Progenitor cell of endocrine pancreas (in vitro differentiated cells): ENCODE results near the gene ID1. TPM values are rescaled to one million over a fixed set of nuclear protein-coding genes. Genes with fewer than 3 reads are reported as not detected.

ENCODE experiments used
- DNase-seq: peaks from one replicate; pipeline ENCODE4 v3.0.0; 2021; ENCODE audit warnings: low spot score; ENCODE audit not compliant: unreplicated experiment
- H3K27ac Mint-ChIP-seq: 2 replicates; pipeline ENCODE4 v1.8.0; 2021; ENCODE audit warnings: mild to moderate bottlenecking, moderate library complexity, mixed read lengths
- H3K27me3 Mint-ChIP-seq: 2 replicates; pipeline ENCODE4 v1.8.0; 2021; ENCODE audit warnings: mixed read lengths
- H3K36me3 Mint-ChIP-seq: 2 replicates; pipeline ENCODE4 v1.8.0; 2022; ENCODE audit warnings: mixed read lengths; ENCODE audit not compliant: insufficient read depth
- H3K4me1 Mint-ChIP-seq: 2 replicates; pipeline ENCODE4 v1.8.0; 2021; ENCODE audit warnings: low read depth, mixed read lengths
- H3K4me3 Mint-ChIP-seq: 2 replicates; pipeline ENCODE4 v1.8.0; 2021; ENCODE audit warnings: low read depth, mild to moderate bottlenecking, moderate library complexity, mixed read lengths
- H3K9me3 Mint-ChIP-seq: 2 replicates; pipeline ENCODE4 v1.8.0; 2021; ENCODE audit warnings: low read depth, mixed read lengths
- total RNA-seq: library from RNA; stranded (reverse); gene quantifications from 2 replicates; pipeline ENCODE4 v1.2.1, GENCODE V29; 2021
- TF ChIP-seq, protein P1 (sequence below): fragments of 200-600 bp; sonication (generic); IDR thresholded peaks from one replicate; pipeline ENCODE4 v1.5.0; 2021; ENCODE audit warnings: antibody characterized with exemption, mild to moderate bottlenecking; ENCODE audit not compliant: unreplicated experiment

Gene ID1
- total RNA-seq, 1 donor from 2014 or later: 322 TPM

DNA sequence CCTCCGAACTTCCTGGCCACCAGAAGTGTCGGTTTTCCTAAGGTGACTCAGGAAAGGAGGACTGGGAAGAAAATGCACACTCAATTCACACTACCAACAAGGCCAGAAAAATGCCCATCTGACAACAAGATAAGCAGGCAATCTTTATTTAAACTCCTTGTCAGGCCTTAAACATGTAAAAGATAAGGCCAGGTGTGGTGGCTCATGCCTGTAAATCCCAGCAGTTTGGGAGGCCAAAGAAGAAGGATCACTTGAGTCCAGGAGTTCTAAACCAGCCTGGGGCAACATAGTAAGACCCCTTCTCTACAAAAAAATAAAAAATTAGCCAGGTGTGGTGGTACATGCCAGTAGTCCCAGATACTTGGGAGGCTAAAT, 7.6 kb upstream of the ID1 start:
- Mint-ChIP-seq H3K36me3 (peaks cover under 1% of the 10 kb centered on the region), H3K27me3 (no peaks in the 10 kb centered on the region), H3K27ac (peak overlapping the region; percentile 73)

DNA sequence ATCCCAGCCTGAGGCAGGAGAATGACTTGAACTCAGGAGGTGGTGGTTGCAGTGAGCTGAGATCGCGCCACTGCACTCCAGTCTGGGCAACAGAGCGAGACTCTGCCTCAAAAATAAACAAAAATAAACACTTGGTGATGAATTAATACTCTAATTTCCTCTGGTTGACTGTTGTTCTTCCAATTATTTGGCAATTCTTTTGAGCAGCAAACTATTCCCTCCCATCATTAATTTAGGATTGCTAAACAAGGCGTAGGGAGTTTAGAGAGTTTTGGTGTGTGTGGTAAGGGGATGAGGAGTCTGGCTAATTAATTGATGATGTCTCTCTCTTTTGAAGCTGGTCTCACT, 2.7 kb upstream of the ID1 start:
- Mint-ChIP-seq H3K4me1 (peaks cover 29% of the 10 kb centered on the region), H3K9me3 (no peaks in the 10 kb centered on the region), H3K36me3 (peaks cover 14% of the 10 kb centered on the region), H3K4me3 (peak overlapping the region; percentile 56), H3K27ac (peak overlapping the region; percentile 99), H3K27me3 (no peaks in the 10 kb centered on the region)
- TF ChIP-seq, protein P1, sequence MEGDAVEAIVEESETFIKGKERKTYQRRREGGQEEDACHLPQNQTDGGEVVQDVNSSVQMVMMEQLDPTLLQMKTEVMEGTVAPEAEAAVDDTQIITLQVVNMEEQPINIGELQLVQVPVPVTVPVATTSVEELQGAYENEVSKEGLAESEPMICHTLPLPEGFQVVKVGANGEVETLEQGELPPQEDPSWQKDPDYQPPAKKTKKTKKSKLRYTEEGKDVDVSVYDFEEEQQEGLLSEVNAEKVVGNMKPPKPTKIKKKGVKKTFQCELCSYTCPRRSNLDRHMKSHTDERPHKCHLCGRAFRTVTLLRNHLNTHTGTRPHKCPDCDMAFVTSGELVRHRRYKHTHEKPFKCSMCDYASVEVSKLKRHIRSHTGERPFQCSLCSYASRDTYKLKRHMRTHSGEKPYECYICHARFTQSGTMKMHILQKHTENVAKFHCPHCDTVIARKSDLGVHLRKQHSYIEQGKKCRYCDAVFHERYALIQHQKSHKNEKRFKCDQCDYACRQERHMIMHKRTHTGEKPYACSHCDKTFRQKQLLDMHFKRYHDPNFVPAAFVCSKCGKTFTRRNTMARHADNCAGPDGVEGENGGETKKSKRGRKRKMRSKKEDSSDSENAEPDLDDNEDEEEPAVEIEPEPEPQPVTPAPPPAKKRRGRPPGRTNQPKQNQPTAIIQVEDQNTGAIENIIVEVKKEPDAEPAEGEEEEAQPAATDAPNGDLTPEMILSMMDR: no peak
- no peak for DNase-seq

More for the DNA sequence above, 7.6 kb upstream of the ID1 start:
- peaks cover 24% of the 10 kb centered on the region for H3K4me1 Mint-ChIP-seq
- no peak for DNase-seq
- H3K4me3 Mint-ChIP-seq: no peak overlapping the region
- no peaks in the 10 kb centered on the region for H3K9me3 Mint-ChIP-seq
- TF ChIP-seq, protein P1: no peak

DNA sequence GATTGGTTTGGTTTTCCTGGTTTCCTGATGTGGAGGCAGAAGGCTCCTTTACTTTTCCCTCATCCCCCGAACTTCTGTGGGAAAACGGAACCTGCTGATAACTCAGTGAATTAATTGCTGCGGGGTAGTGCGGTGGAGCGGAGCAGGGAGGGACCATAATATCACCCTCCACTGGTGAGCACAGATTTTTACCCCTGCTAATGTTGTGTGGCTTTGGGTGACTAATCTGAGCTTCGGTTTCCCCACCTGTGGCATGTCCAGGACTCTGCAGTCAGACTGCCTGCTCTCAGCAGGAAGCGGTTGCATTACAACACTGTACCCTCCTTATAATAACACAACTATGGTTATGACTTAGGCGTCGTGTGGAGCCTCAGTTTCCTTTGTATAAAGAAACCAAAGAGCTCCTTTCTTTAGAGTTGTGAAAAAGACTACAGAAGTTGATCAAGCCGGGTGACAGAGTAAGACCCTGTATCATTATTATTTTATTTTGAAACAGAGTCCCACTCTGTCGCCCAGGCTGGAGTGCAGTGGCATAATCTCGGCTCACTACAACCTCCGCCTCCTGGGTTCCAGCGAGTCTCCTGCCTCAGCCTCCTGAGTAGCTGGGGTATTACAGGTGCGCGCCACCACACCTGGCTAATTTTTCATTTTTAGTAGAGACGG, 2.2 kb upstream of the ID1 start:
- H3K4me3 Mint-ChIP-seq: peak overlapping the region; percentile 56
- H3K4me1 Mint-ChIP-seq: peaks cover 34% of the 10 kb centered on the region
- H3K27me3 Mint-ChIP-seq: no peaks in the 10 kb centered on the region
- H3K36me3 Mint-ChIP-seq: peaks cover 14% of the 10 kb centered on the region
- TF ChIP-seq, protein P1: no peak
- DNase-seq: no peak
- H3K27ac Mint-ChIP-seq: peak overlapping the region; percentile 99
- H3K9me3 Mint-ChIP-seq: no peaks in the 10 kb centered on the region

DNA sequence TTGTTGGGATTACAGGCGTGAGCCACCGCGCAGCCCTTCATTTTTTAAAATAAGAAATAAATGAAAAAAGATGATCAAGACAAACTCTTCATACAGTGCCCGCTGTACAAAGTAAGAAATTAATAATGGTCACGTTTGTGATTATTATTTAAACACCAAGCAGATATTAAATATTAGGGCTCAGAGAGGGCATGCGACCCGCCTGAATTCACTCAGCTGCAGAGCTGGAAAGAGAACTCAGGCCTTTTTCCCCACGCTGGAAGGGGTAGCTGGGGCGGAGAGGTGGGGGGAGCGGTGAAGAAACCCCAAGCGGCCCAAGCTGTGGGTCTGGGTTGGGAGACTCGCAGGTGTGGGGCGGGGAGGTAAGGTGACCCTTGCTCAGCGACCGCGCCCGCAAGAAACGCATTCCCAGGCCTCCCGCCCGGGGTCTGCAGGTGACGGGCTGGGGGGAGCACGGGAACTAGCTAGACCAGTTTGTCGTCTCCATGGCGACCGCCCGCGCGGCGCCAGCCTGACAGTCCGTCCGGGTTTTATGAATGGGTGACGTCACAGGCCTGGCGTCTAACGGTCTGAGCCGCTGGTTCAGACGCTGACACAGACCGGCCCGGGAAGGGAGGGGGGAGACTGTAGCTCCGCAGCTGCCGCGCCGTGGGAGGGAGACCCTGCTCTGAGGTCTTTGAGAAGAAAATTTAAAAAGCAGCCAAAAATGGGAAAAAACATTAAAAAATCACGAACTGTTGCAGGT, 1.1 kb upstream of the ID1 start:
- H3K4me3 Mint-ChIP-seq: peak overlapping the region; percentile 92
- TF ChIP-seq, protein P1: no peak

DNA sequence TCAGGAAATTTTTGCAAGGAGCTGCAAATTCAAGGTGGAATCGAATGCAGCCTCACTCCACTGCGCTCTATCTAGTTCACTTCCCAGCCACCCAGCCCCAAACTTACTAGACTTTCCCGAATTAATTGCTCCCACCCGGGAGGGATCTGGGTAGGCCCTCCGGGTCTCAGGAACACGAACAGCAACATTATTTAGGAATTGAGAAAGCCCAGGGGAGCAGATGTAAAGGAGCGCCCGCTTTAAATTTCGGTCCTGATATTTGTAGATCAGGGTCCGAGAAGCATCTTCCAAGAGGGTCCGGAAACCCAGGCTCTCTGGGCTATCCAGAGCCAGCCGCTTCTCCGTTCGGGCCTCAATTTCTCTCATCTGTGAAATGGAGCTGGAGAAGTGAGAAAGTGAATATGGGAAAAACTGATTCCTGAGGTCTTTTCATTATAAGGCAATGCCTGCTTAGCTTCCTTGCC, 490 bp upstream of the ID1 start:
- H3K4me1 Mint-ChIP-seq: peaks cover 44% of the 10 kb centered on the region
- TF ChIP-seq, protein P1: no peak
- H3K27ac Mint-ChIP-seq: peak overlapping the region; percentile 99
- H3K36me3 Mint-ChIP-seq: peaks cover 14% of the 10 kb centered on the region
- H3K9me3 Mint-ChIP-seq: no peaks in the 10 kb centered on the region
- no peak for DNase-seq
- no peaks in the 10 kb centered on the region for H3K27me3 Mint-ChIP-seq
- peak overlapping the region; percentile 92 for H3K4me3 Mint-ChIP-seq

More for the DNA sequence above, 1.1 kb upstream of the ID1 start:
- Mint-ChIP-seq H3K36me3 (peaks cover 14% of the 10 kb centered on the region), H3K4me1 (peaks cover 44% of the 10 kb centered on the region), H3K27ac (peak overlapping the region; percentile 99), H3K27me3 (no peaks in the 10 kb centered on the region), H3K9me3 (no peaks in the 10 kb centered on the region)
- DNase-seq: peak; percentile 100
